HG03558 (cell line): ENCODE measurements around the gene TSC22D3.
A peak's percentile ranks its signal among the peaks of the same experiment; 100 is the strongest.
"Not testable (repeated sequence)": the region's sequence is repeated elsewhere in the genome, so short reads cannot be mapped to it uniquely, and the experiment has no call there.

Experiments used
- ATAC-seq: cut with Tn5 transposase; IDR thresholded peaks from one replicate; pipeline ENCODE4 v1.9.1; 2021; ENCODE audit warnings: moderate number of reproducible peaks; ENCODE audit not compliant: unreplicated experiment; ENCODE audit errors: extremely low read depth

Gene TSC22D3

GRCh38 chrX:107684956-107685385, 90.6 kb downstream of the TSC22D3 start:
- ATAC-seq = peak; percentile 83

- ATAC-seq = no peak
These were observed 91.7 kb downstream of the TSC22D3 start for GRCh38 chrX:107683931-107684330.

- no peak for ATAC-seq
These were observed 92.3 kb downstream of the TSC22D3 start for GRCh38 chrX:107683124-107683895.

GRCh38 chrX:107682256-107682655, 93.3 kb downstream of the TSC22D3 start:
- no peak for ATAC-seq

- ATAC-seq = no peak
These were observed 96.4 kb downstream of the TSC22D3 start for GRCh38 chrX:107678957-107679740.

GRCh38 chrX:107677909-107678308, 97.7 kb downstream of the TSC22D3 start:
- ATAC-seq = no peak

GRCh38 chrX:107677501-107677901, 98.1 kb downstream of the TSC22D3 start:
- no peak for ATAC-seq

GRCh38 chrX:107676559-107677378, 98.8 kb downstream of the TSC22D3 start:
- ATAC-seq = no peak

- no peak for ATAC-seq
These were observed 99.6 kb downstream of the TSC22D3 start for GRCh38 chrX:107675823-107676555.

- ATAC-seq = no peak
These were observed 100.3 kb downstream of the TSC22D3 start for GRCh38 chrX:107675365-107675654.

GRCh38 chrX:107674480-107675364, 100.9 kb downstream of the TSC22D3 start:
- peak; percentile 0 for ATAC-seq

GRCh38 chrX:107673933-107674479, 101.6 kb downstream of the TSC22D3 start:
- peak; percentile 89 for ATAC-seq

GRCh38 chrX:107673431-107673830, 102.2 kb downstream of the TSC22D3 start:
- no peak for ATAC-seq

- no peak for ATAC-seq
These were observed 102.6 kb downstream of the TSC22D3 start for GRCh38 chrX:107672955-107673378.

- not testable (repeated sequence) for ATAC-seq
These were observed 104.3 kb downstream of the TSC22D3 start for GRCh38 chrX:107671256-107671655.

GRCh38 chrX:107669885-107670628, 105.5 kb downstream of the TSC22D3 start:
- ATAC-seq = no peak

GRCh38 chrX:107669261-107669660, 106.3 kb downstream of the TSC22D3 start:
- ATAC-seq = no peak

- ATAC-seq = not testable (repeated sequence)
These were observed 106.9 kb downstream of the TSC22D3 start for GRCh38 chrX:107668710-107669109.
